ENCODE measurements around the gene OR2V1. TPM values are rescaled to one million over a fixed set of nuclear protein-coding genes. Genes with fewer than 3 reads are reported as not detected.
A peak's percentile ranks its signal among the peaks of the same experiment; 100 is the strongest.
"Not testable (repeated sequence)": the region's sequence is repeated elsewhere in the genome, so short reads cannot be mapped to it uniquely, and the experiment has no call there.

OR2V1 gene, protein sequence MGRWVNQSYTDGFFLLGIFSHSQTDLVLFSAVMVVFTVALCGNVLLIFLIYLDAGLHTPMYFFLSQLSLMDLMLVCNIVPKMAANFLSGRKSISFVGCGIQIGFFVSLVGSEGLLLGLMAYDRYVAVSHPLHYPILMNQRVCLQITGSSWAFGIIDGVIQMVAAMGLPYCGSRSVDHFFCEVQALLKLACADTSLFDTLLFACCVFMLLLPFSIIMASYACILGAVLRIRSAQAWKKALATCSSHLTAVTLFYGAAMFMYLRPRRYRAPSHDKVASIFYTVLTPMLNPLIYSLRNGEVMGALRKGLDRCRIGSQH
- total RNA-seq, result not detected

DNA sequence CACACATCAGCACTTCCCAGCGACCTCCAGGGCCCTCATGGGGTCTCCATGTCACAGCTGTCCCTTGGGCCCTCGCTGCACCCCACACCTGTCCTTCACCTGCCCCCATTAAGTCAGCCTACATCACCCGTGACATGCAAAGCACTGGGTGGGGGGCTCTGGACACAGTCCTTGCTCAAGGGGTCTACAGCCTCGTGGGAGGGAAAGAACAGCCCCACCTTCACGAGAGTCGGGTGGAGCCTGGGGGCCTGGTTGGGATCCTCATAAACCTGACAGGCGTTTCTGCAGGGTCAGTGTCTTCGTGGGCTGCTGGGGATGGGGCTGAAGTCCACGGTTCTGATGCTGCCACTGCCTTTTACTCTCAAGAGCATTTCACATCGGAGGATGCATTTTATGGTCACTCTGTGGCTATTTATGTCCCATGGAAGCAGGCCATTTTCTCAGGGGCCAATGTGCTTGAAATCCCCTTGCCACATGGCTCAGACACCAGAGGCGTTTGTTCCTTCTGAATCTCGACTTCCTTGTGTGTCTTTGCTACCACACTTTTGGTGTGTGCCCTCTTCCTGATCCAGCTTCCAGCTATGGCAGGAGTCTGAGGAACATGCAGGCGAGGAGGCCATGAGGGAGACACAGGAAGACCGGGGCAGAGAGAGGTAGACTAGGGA is at the start of gene OR2V1:
OR2V1 (minus strand) TSS at position 338 of the 665 bp plus-strand sequence. CDS start 5,865 bp downstream, outside the sequence.
- no peak within 1 kb of the TSS for H3K4me3 ChIP-seq
- no peaks in the 10 kb centered on the region for H3K9me3 ChIP-seq
- H3K4me1 ChIP-seq, result peaks cover 4% of the 10 kb centered on the region
- WGBS, result 75% methylated on average over 12 of the region's 14 CpGs
- no peak within 1 kb of the TSS for H3K27ac ChIP-seq
- H3K36me3 ChIP-seq, result no peaks in the 10 kb centered on the region
- peak in 1 of 2 donors; percentile 74 for DNase-seq (ENCODE audit: low spot score in 2 of 2)
- TF ChIP-seq, protein P1, sequence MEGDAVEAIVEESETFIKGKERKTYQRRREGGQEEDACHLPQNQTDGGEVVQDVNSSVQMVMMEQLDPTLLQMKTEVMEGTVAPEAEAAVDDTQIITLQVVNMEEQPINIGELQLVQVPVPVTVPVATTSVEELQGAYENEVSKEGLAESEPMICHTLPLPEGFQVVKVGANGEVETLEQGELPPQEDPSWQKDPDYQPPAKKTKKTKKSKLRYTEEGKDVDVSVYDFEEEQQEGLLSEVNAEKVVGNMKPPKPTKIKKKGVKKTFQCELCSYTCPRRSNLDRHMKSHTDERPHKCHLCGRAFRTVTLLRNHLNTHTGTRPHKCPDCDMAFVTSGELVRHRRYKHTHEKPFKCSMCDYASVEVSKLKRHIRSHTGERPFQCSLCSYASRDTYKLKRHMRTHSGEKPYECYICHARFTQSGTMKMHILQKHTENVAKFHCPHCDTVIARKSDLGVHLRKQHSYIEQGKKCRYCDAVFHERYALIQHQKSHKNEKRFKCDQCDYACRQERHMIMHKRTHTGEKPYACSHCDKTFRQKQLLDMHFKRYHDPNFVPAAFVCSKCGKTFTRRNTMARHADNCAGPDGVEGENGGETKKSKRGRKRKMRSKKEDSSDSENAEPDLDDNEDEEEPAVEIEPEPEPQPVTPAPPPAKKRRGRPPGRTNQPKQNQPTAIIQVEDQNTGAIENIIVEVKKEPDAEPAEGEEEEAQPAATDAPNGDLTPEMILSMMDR (IDR thresholded peaks at IDR 0.05), result no peak
- no peak for TF ChIP-seq POLR2A (IDR thresholded peaks at IDR 0.05)
- TF ChIP-seq POLR2AphosphoS5 (IDR thresholded peaks at IDR 0.05), result no peak
- TF ChIP-seq EP300 (IDR thresholded peaks at IDR 0.05), result no peak
- peaks cover 49% of the 10 kb centered on the region for H3K27me3 ChIP-seq

DNA sequence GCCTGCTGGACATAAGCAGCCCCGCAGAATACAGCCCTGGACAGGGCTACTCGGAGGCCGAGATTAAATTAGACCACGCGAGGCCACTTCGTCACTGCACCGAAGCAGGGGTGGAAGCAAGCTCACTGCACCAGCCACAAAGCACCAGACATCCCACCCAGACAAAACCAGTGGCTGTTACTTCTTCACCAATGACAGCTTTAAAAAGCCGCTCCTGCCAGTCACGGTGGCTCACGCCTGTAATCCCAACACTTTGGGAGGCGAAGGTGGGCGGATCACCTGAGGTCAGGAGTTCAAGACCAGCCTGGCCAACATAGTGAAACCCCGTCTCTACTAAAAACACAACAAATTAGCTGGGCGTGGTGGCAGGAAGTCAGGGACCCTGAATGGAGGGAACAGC is 46.6 kb upstream of the OR2V1 start:
- peaks cover 44% of the 10 kb centered on the region for H3K27me3 ChIP-seq
- H3K9me3 ChIP-seq; H3K27ac ChIP-seq; H3K36me3 ChIP-seq; DNase-seq (ENCODE audit: low spot score in 2 of 2); H3K4me1 ChIP-seq; H3K4me3 ChIP-seq: not testable (repeated sequence)
- WGBS, result 68% methylated on average over 14 of the region's 14 CpGs

DNA sequence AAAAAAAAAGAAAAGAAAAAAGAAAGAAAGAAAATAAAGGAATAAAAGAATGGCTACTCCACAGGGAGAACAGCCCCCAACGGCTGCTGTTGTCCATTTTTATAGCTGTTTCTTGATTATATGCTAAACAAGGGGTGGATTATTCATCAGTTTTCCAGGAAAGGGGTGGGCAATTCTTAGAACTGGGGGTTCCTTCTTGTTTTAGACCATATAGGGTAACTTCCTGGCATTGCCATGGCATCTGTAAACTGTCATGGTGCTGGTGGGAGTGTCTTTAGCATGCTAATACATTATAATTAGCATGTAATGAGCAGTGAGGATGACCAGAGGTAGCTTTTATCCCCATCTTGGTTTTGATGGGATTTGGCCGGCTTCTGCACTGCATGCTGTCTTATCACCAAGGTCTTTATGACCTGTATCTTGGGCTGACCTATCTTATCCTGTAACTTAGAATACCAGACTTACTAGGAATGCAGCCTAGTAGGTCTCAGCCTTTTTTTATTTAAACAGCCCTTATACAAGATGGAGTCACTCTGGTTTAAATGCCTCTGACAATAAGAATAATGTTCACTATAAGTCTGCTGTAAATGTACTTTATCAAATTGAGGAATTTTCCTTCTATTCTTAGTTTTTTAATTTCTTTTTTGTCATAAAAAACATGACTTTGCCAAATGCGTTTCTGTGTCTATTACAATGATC is 45.4 kb upstream of the OR2V1 start:
- Histone ChIP-seq H3K9me3 (no peaks in the 10 kb centered on the region), H3K36me3 (no peaks in the 10 kb centered on the region), H3K27me3 (peaks cover 55% of the 10 kb centered on the region), H3K4me3 (no peak overlapping the region), H3K4me1 (no peaks in the 10 kb centered on the region), H3K27ac (no peak overlapping the region)
- no peak for DNase-seq (ENCODE audit: low spot score in 2 of 2)
- 61% methylated on average over 3 of the region's 3 CpGs for WGBS
- TF ChIP-seq EP300 (IDR thresholded peaks at IDR 0.05) (no peak), POLR2AphosphoS5 (IDR thresholded peaks at IDR 0.05) (no peak), POLR2A (IDR thresholded peaks at IDR 0.05) (no peak)
- TF ChIP-seq, protein P1 (IDR thresholded peaks at IDR 0.05), result no peak

DNA sequence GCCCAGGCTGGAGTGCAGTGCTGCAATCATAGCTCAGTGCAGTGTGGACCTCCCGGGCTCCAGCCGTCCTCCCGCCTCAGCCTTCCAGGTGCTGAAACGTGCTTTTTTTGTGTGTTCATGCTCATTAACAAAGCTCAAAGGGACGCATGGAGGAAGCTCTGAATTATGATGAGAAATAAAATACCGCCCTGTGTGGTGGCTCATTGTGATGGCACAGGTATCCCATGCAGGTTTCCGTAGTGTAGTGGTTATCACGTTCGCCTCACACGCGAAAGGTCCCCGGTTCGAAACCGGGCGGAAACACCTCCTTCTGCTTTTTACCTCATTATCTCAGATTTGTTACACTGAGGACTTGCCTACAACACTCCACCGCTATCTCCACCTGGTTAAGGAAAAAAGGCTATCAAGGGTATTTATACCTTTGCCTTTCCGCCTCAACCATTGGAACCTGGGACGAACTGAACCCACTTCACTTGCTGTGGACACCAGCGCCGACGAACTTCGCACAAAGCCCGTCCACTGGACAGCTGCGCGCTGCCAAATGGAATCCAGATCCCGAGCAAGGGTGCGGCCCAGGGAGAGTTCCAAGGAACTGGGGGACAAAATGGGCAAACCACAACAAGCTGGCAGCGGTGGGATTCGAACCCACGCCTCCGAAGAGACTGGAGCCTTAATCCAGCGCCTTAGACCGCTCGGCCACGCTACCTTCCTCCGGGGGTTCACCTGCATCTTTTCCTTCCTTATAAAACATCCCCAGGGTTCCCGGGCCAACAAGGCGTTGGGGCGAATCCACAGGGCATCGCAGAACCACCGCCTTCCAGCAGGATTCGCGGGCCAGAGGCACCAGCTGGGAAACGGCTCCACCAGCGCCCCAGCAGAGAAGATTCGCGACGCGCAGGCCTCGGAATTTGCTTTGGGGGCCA is 42.7 kb upstream of the OR2V1 start:
- no peak overlapping the region for H3K4me3 ChIP-seq
- peaks cover 82% of the 10 kb centered on the region for H3K27me3 ChIP-seq
- H3K9me3 ChIP-seq, result no peaks in the 10 kb centered on the region
- TF ChIP-seq POLR2AphosphoS5 (IDR thresholded peaks at IDR 0.05) (no peak), EP300 (IDR thresholded peaks at IDR 0.05) (no peak), POLR2A (IDR thresholded peaks at IDR 0.05) (no peak)
- TF ChIP-seq, protein P1 (IDR thresholded peaks at IDR 0.05), result no peak
- H3K4me1 ChIP-seq, result peaks cover 13% of the 10 kb centered on the region
- no peak overlapping the region for H3K27ac ChIP-seq
- no peak for DNase-seq (ENCODE audit: low spot score in 2 of 2)
- no peaks in the 10 kb centered on the region for H3K36me3 ChIP-seq
- WGBS, result 7% methylated on average over 49 of the region's 50 CpGs

DNA sequence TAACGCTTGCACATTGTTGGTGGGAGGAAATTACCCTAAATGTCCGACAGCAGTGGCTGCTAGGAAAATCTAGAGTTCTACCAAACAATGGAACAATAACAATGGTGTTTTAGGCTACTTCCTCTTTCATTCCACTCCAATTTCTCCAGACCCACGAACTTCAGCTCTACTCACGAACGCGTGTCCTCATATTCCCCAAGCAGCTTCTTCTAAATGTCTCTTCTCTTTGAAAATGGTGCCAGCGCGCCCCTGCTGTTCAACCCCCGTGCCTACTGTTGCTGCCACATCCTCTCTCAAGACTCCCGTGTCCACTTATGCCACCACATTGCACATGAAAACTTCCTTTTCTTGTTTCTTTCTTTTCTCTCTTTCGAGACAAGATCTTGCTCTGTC is 42.1 kb upstream of the OR2V1 start:
- DNase-seq (ENCODE audit: low spot score in 2 of 2), result no peak
- Histone ChIP-seq H3K27me3 (peaks cover 89% of the 10 kb centered on the region), H3K4me3 (no peak overlapping the region), H3K27ac (no peak overlapping the region), H3K4me1 (peaks cover 13% of the 10 kb centered on the region), H3K9me3 (no peaks in the 10 kb centered on the region), H3K36me3 (no peaks in the 10 kb centered on the region)
- TF ChIP-seq POLR2AphosphoS5 (IDR thresholded peaks at IDR 0.05) (no peak), POLR2A (IDR thresholded peaks at IDR 0.05) (no peak), EP300 (IDR thresholded peaks at IDR 0.05) (no peak)
- TF ChIP-seq, protein P1 (IDR thresholded peaks at IDR 0.05), result no peak
- 9% methylated on average over 11 of the region's 11 CpGs for WGBS

All from suprapubic skin (tissue), 4 donors.